MV-4-11 (cell line): ENCODE measurements around the gene SEMA5B.
A peak's percentile ranks its signal among the peaks of the same experiment; 100 is the strongest.

ENCODE experiments used
- DNase-seq: peaks from one replicate; lab custom pipeline; 2025; lab: John Stamatoyannopoulos, UW

The SEMA5B gene

GRCh38 chr3:122993124-122993978 is 34.2 kb downstream of the SEMA5B start:
- DNase-seq = no peak

DNA sequence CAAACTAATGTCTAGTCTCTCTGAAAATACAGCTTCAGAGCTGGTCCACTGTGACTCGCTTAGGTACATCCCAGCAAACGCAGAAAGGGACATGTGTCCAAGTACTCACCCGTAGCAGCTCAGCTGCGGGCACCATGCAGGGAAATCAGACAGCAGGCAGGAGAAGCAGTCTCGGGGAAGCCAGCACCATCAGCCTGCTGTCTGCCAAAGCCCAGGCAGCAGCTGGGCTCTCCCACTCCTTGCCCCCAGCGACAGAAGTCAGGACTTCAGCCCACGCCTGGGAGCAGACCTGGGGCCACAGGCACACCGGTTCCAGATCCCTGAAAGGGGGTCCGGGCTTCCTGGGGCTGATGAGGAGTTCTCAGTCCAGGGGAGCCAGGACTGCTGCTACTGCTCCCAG is 34.9 kb downstream of the SEMA5B start:
- DNase-seq = no peak

DNA sequence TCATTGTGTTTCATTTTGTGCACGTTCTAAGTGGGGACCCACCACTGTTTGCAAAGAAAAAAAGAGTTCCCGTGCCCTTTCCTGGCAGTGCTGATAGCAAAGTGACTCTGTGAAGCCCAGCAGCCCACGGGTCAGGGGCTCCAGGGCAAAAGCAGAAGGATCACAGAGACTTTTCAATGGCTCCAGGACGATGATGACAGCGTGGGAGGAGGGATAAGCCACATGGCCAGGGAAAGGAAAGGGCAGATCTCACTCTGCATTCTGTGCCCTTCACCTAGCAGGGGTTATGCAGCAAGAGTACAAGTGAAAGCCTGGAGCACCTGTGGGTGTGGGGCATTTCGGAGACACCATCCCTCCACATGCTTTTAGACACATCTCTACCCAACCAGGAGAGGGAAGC is 35.4 kb downstream of the SEMA5B start:
- no peak for DNase-seq

DNA sequence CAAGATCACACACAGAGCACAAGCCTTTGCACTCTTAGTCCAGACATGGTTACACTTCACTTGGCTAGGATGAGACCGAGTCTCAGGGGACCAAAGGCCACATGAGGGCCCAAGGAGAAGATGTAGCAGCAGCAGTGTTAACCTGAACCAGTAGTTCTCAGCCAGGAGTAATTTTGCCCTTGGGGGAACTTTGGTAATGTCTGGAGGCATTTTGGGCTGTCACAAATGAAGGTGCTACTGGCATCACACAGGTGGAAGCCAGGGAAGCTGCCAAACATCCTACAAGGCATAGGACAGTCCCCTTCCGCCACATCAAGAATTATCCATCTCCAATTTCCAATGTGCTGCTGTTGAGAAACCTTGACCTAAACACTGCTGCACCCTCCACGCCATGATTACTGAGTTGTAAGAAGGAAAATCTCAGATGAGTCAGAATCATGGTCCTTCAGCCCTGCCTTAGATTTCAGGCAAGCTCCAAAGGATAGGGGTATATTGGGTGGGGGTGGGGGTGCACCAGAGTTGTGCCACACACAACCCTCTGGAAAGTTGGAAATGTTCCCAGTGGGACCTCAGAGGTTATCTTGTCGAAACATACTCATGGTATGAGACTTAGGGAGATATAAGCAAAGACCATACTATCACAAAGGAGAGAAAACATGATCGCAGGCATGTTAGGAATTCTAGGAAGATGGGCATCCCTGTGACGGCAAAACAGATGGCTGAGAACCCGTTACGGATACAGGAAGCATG is 36.2 kb downstream of the SEMA5B start:
- no peak for DNase-seq

- DNase-seq = no peak
These were observed 37.5 kb downstream of the SEMA5B start for GRCh38 chr3:122989856-122990575.

DNA sequence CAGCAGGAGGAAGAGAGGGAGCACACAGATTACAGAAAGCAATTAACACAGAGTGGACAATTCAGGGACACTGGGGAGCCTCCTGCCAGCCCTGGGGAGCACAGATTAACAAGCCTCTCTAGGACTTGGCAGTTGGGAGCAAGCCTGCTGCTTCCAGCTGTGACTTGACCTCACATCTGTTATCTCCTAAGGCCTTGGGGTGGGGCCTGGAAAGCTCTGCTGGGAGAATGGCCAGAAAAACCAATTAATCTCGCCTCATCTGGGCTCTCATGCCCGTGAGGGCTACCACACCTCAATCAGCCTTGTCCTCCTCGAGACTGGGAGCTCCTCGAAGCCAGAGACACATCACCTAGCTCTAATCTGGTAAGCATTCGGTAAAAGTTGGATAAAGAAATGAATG is 39.1 kb downstream of the SEMA5B start:
- DNase-seq = no peak

DNA sequence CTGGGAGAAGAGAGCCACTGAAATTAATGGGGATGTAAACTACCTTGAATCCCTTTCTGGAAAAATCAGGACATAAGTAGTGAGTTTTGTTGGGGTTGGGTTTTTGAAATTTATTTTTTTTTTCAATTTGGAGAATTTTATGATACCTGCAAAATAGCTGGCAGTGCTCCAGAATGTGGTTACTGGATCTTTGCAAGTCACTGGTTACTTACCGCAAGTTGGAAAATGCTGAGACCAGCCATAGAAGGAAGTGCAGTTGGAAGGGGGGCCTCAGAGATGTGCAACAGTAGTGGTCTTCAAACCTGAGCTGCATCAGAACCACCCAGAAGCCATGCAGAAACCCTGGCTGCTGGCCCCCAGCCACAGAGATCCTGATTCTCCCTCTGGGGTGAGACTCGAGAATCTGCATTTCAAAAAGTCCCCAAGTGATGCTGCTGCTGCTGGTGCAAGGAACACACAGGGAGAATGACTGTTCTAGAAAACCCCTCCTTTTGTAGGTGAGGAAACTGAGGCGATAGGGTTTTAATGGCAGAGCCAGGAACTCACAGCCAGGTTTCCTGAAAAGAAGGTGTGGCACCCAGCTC is 39.7 kb downstream of the SEMA5B start:
- no peak for DNase-seq

GRCh38 chr3:122987231-122987630 is 40.3 kb downstream of the SEMA5B start:
- no peak for DNase-seq

- DNase-seq = no peak
These were observed 40.8 kb downstream of the SEMA5B start for GRCh38 chr3:122986693-122987179.

- no peak for DNase-seq
These were observed 42.0 kb downstream of the SEMA5B start for GRCh38 chr3:122985539-122985938.

DNA sequence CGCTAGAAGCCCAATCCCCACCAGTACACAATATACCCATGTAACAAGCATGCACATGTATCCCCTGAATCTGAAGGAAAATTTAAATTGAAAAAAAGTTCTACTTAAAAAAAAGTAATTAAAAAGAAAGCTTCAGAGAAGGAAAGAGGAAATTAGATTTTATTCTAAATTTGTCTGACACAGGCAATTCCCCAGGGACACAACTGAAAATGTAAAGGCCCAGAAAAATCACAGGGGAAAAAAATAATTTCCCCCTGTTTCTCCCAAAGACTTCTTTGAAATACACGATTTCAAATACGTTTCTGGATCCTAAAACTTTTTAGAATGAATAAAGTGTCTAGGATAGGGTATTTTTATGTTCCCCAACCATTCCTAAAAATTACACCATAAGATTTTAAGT is 42.9 kb downstream of the SEMA5B start:
- no peak for DNase-seq

DNA sequence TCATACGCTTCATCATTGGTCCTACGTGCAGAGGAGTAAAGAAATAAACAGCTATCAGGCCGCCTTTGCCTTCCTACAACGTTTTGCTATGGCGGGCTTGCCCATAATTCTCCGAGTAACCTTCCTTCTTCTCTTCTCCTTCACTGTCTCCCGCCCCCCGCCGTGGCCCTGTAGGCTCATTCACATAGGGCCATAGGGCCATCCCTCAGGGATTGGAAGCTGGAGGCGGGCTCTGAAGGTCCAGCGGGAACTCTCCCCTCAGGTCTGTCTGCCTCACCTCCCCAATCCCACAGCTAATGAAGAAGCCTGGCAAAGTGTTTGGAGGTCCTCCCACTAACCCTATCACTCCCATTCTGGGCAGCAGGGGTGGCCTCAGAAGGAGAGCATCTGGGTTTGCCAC is 43.6 kb downstream of the SEMA5B start:
- DNase-seq = no peak

GRCh38 chr3:122982216-122983185 is 45.1 kb downstream of the SEMA5B start:
- DNase-seq = no peak

GRCh38 chr3:122979211-122979610 is 48.4 kb downstream of the SEMA5B start:
- peak; percentile 79 for DNase-seq

DNA sequence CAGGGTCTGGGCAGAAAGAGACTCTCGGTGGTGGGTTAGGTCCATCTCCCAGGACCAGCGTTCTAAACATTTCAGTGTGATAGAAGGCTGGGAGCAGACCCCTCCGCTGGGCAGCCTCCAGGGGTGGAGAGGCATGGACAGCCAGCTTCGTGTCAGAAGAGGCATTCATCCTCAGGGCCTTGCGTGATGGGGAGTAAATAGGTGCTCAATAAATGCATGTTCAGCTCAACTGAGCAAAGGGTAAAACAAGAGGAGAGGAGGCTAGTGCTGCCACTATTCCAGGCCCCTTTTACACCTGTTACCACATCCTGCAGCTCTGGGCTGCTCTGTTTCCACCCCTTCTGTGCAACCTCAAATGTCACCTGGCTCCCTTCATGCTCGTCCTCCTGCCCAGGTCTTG is 49.0 kb downstream of the SEMA5B start:
- DNase-seq = no peak

DNA sequence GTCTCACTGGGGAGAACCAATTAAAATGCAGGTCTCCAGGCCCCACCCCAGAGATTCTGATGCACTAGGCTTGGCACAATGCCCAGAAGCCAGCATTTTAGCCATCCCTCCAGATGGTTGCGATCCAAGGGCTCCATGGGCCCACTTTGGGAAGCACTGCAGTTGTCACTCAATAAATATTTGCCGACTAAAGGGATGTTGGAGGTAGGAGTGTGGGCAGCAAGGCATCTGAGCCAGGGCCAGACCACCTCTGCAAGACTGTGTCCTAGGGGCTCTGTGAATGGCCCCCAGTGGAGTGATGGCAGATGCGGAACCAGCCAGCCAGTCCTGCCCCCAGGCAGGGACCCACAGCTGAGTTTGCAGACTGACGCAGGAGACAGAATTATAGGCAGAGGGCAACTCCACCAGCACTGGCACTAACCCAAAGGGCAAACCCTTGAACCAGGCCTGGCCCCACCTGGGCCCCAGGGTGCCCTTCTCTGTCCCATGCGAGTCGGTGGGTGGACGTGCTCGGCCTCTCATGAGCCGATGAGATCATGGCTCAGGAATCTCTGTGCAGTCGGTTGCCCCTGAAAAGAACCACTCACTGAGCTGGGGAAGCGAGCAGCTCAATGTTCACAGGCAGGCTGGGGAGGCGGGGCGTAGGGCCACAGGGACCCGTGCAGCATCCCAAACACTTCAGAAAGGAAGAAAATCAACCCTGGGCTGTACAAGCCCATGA is 49.7 kb downstream of the SEMA5B start:
- no peak for DNase-seq

DNA sequence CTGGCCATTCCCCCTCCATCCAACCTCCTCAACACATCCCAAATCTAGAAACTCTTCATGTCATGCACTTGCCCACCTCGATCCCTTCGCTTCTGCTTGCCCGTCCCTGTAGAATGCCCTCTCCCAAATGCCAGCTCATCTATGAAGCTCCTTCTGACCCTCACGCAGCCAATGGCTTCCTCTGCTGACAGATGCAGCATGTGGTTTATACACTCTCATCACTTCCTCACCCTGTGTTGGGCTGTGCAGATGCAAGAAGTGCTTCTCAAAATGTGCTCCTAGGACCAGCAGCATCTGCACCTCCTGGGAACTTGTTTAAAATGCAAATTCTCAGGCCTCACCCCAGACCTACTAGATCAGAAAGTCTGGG is 51.7 kb downstream of the SEMA5B start:
- peak; percentile 75 for DNase-seq

DNA sequence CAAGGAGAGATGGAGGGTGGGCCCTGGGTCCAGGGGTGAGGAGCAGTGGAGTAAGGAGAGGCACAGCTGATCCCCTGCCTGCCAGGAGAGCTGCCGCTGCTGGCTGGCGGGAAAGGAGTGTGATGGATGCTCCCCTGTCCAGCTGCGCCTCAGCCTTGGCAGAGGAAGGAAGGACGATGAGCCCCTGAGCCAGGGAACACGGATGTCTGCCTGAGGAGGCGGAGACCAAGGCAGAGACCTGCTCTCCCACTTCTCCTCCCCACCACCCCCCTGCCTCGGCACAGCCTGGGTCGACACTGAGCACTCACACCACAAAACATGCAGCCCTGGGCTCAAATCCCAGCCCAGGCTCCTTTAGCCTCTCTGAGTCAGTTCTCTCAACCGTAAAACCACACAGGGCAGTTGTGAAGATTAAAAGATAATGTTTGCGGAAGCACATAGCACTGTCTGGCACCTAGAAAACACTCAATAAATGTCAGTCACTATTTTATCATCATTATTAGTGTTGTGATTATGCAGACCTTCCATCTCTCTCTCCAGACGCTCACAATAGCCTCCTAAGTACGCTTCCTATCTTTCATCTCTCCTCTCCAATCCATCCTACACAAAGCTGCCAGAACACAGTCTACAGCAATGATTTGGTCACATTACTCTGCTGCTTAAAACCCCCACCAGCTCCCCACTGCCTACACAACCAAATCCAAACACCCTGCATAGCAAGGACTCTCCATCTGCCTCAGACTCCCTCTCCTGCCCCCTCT is 52.2 kb downstream of the SEMA5B start:
- DNase-seq = peak; percentile 83

DNA sequence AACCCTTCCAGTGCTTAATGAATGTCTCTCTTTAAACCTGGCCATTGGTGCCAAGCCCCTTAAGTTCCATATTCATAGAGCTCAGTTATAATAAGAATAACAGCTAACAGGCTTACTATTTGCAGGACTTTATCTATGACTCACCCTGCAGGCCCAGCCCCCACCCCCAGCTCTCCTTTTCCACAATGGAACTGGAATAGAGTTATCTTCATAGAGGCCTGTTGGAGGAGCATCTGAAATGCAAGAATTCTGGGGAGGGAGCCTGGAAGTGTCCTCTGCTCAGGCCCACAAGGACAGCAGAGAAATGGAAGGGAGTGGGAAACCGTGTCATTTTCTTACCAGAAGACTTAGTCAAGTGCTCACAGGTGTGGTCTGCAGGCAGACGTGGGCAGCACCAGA is 52.8 kb downstream of the SEMA5B start:
- no peak for DNase-seq
